GM19099 (cell line): ENCODE results near the gene PWWP2B.

Experiments used
- POLR2A ChIP-seq: IDR thresholded peaks from 3 replicates; pipeline ENCODE4 v1.6.1; 2011; ENCODE audit warnings: low read depth; ENCODE audit not compliant: insufficient read length; ENCODE audit errors: extremely low read depth

Gene PWWP2B

DNA sequence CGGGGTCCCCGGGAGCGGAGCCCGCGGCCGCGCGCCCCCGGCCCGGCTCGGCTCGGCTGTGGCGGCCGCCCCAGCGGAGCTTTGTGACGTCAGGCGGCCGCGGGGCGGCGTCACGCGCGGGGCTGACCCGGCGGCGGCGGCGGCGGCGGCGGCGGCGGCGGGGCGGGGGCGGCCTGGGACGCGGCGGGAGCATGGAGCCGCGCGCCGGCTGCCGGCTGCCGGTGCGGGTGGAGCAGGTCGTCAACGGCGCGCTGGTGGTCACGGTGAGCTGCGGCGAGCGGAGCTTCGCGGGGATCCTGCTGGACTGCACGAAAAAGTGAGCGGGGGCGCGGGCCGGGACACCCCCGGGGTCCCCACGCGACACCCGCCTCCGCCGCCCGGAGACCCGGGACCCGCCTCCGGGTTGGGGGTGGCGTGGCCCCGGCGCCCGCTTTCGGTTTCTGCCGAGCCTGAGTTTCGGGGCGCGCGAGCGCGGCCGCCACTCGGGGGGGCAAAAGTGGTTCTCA, at the start of gene PWWP2B:
PWWP2B (plus strand) TSS at position 165 of the 506 bp plus-strand sequence; CDS start at position 192, 27 bp downstream.
- no peak for TF ChIP-seq POLR2A

GRCh38 chr10:132347211-132347930, 49.6 kb upstream of the PWWP2B start:
- TF ChIP-seq POLR2A, result no peak

DNA sequence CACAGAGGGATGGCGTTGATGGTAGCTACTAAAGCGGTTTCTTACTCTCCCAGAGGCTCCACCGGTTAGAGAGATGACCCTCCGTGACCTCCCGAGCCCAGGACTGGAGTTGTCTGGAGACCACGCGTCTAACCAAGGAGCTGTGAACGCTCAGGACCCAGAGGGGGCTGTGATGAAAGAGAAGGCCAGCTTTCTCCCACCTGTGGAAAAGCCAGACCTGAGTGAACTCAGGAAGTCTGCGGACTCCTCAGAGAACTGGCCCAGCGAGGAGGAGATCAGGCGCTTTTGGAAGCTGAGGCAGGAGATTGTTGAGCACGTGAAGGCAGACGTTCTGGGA, 49.1 kb upstream of the PWWP2B start:
- no peak for TF ChIP-seq POLR2A

GRCh38 chr10:132349766-132350165, 47.2 kb upstream of the PWWP2B start:
- no peak for TF ChIP-seq POLR2A

DNA sequence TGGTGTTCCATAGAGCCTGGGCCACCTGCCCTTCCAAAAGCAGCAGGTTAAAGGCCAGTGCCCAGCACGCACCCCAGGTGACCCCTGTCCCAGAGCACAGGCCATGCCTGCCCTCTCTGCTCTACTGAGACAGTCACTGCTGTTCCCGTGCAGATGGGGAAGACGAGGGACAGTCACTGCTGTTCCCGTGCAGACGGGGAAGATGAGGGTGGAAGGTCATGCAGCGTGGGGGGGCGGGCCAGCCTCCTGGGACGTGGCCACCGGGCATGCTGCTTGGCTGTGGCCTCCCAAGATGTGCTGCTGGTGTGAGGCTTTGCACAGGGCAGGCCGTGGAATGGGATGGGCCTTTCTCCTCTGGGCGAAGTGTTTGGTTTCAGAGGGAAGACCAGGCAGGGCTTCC, 46.6 kb upstream of the PWWP2B start:
- no peak for TF ChIP-seq POLR2A

GRCh38 chr10:132350946-132351345, 46.1 kb upstream of the PWWP2B start:
- TF ChIP-seq POLR2A, result no peak

DNA sequence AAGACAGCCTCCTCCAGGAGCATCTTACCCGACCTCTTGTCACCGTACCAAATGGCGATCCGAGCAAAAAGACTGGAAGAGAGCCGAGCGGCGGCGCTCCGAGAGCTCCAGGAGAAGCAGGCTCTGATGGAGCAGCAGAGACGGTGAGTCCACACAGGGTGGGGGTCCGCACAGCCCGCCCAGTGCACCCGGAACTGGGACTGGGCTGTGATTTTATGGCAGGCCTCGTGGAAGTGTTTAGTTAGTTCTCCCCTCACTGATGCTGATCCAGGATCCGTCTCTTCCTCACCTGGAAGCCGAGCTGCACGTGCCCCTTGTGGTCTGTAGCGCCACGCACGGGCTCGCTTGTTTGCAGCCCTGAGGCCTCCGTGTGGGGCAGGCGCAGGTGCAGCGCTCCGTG, 45.4 kb upstream of the PWWP2B start:
- no peak for TF ChIP-seq POLR2A

DNA sequence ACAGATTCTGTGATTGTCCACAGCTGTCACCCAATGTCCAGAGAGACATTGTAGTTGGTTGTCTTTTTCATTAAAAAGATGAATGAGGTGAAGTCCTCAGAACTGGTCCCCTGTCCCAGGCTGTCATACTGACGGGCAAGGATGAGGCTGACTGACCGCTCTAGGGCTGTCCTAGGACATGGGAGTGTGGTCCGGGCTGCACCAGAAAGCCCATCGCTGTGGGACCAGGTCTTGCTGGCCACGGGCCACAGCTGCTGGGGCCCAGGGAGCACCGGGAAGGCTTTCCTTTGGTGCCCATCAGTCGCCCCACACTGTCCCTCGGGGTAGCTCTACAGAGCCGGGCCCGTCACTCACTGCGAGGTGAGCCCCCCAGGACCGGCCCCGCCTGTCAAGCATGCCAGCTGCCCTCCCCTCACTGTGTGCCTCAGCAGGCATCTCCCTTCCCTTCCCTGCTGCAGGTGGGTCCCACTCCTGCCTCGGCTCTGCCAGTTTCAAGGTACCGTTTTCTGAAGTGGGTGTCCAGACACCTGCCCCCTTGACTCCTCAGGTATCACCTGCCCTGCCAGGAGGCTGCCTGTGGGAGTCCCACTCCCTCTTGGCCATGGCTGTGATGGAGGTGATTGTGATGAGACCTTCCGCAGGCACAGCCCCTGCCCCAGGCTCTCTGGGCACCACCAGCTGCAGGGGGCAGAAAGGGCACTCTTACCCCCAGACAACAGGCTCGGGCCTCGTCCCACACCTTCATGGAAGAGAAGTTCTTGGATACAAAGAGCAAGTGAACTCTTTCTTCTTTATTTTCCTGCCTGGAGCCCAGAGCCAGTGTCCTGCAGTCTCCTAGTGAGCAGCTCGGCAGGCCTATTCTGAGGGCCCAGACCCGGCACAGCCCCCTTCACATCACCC, 43.3 kb upstream of the PWWP2B start:
- no peak for TF ChIP-seq POLR2A

GRCh38 chr10:132354356-132355094, 42.5 kb upstream of the PWWP2B start:
- no peak for TF ChIP-seq POLR2A

DNA sequence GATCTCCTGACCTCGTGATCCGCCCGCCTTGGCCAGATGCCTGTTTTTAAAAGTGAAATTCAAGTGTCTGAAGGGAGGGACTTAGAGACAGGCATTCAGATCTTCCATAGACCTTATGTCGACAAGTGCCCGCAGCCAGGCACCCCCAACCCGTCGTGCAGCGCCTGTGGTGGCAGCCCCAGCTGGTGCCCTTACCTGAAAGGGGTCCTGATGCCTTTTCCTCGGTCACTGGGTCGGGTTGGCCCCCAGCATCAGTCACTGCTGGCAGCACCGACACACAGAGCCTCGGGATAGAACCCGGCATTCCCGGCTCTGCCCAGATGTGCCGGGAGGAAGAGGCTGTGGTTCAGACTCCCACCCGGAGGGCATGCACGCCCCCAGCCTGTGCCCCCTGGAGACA, 41.7 kb upstream of the PWWP2B start:
- no peak for TF ChIP-seq POLR2A

DNA sequence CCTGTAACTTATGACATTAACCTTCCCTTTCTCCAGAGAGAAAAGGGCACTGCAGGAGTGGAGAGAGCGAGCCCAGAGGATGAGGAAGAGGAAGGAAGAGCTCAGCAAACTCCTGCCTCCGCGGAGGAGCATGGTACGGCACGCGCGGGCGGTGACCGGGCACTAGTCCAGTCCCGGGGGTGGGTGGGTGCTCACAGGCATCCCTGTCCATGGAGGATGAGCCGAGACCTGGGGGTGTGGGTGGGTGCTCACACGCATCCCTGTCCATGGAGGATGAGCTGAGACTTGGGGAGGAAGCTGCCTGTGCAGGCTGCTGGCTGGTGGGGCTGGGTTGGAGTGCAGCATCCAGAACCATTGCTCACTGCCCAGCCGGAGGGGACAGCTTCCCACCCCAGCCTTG, 41.2 kb upstream of the PWWP2B start:
- TF ChIP-seq POLR2A, result no peak

GRCh38 chr10:132356621-132357195, 40.3 kb upstream of the PWWP2B start:
- no peak for TF ChIP-seq POLR2A

- TF ChIP-seq POLR2A, result no peak
Measured at GRCh38 chr10:132357286-132358058, 39.5 kb upstream of the PWWP2B start.
